ENCODE data around the gene CELF1.
A peak's percentile ranks its signal among the peaks of the same experiment; 100 is the strongest.

The CELF1 gene

DNA sequence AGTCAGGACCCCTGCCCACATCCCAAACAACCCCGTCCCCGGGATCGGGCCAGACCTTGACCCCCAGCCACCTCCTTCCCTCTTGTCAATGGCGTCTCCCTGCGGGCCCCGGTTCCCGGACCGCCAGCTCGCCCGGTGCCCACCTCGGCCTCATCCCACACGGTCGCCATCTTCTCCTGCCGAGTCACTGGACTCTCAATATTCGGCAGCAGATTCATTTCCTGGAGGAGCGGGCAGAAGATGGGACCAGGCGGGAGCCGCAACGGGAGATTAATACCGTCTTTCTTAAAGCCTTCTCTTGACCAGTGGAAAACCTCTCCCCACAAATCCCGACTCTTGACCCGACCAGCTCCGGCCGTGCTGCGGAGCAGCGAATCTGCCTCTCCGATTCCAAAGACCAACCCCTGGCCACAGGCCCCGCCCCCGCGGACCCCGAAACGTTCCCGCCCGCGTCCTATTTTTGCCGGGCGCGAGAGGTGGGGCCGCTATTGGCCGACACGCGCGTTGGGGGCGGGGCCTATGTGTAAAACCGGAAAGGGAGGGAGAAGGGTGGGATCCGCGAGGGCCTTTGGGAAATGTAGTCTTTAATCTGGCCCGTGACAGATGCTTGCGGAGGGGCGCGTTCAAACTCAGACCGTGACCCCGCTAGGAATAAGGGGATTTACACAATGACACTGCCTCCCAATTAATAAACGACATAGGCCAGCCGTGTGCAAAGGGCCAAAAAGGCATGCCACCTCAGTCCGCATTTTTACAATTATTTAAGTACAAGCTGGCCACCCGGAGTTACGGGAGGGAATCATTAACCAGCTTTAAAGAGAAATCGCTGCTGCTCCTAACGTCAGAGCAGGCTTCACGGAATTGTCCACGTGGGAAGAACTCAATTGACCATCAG lies 126.6 kb downstream of the CELF1 start, which contains the start of gene PSMC3:
TSS of gene PSMC3 (minus strand) at position 378 of the 895 bp plus-strand sequence. CDS start at position 218, 160 bp downstream.
- H3K27me3 ChIP-seq (ENCODE audit: low read length), result no peaks in the 10 kb centered on the region
- H3K9me2 ChIP-seq (replicated peaks; ENCODE audit: insufficient read depth, low read length), result no peaks in the 10 kb centered on the region
- H3K27ac ChIP-seq (ENCODE audit: low read depth, low read length), result peak within 1 kb of the TSS; percentile 60
- peak within 1 kb of the TSS; percentile 91 for H3K9ac ChIP-seq (ENCODE audit: low read length)
- no peaks in the 10 kb centered on the region for H3K9me3 ChIP-seq (ENCODE audit: insufficient read depth, low read length)
- TF ChIP-seq EZH2phosphoT487 (conservative IDR thresholded peaks at IDR 0.05; ENCODE audit: low read length) (no peak), CTCF (IDR thresholded peaks at IDR 0.05; ENCODE audit: insufficient read depth, low read length, poor library complexity, severe bottlenecking) (no peak)
- peak within 1 kb of the TSS; percentile 93 for H2AFZ ChIP-seq (ENCODE audit: low read depth, low read length, severe bottlenecking)
- H3K36me3 ChIP-seq (ENCODE audit: low read length), result no peaks in the 10 kb centered on the region
- peak within 1 kb of the TSS; percentile 90 for H3K4me3 ChIP-seq (ENCODE audit: insufficient read depth, low read length, poor library complexity, severe bottlenecking)
- H3K79me2 ChIP-seq (ENCODE audit: insufficient read depth, low read length), result peaks cover 26% of the 10 kb centered on the region
- H3K4me2 ChIP-seq (ENCODE audit: low read depth, low read length, poor library complexity, severe bottlenecking), result peak within 1 kb of the TSS; percentile 88
- no peaks in the 10 kb centered on the region for H4K20me1 ChIP-seq (ENCODE audit: low read depth, low read length)
- H3F3A ChIP-seq (ENCODE audit: insufficient read depth), result no peaks in the 10 kb centered on the region

DNA sequence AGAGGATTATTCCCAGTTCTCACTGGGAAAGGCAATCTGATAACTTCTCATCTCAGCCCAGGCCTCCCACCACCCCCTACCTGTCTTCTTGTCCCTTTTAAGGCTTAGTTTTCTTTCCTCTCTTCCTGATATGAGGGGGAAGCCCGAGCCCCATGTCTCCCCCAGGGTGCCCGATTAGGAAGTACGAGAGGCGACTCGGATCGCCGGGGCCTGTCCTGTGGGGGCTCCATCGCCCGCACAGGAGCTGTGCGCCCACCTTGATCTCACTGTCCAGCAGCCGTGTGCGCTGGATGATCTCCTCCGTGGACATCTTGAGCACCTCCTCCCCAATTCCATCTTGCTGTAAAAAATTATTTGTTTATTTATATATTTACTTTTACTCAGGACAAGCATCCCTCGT lies 127.3 kb downstream of the CELF1 start:
- Histone ChIP-seq H3K9ac (ENCODE audit: low read length) (peak overlapping the region; percentile 91), H3K4me3 (ENCODE audit: insufficient read depth, low read length, poor library complexity, severe bottlenecking) (peak overlapping the region; percentile 90)

DNA sequence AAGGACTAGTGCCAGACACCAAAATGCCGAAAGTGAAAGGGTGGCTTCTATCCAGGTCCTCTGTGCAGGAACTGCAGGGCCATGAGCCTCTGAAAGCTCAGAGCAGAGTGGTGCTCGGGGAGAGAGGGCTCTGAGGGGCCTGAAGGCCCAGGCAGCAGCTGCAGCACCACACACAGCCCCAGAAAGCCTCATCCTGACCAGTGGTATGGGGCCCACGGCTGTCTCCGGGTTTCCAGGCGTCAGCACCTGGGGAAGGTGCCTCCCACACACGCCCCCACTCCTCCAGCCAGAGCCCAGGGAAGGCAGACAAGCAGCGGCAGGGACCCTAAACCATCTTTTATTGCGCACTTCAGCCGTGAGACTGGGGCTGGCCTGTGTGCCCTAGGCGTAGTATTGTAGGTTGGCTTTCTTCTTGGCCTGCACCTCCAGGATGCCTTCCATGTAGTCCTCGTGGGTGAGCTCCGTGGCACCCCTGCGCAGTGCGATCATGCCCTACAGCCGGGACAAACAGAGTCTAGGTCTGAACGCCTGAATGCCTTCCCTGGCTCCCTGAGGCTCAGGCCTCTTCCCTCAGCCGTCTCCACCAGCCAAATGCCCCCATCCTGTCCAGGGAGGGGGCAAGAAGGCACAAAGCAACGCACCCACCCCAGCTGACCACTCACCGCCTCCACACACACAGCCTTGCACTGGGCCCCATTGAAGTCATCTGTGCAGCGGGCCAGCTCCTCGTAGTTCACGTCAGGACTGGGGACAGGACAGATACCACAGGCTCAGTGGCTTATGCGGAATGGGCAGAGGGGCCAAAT lies 134.3 kb downstream of the CELF1 start:
- Histone ChIP-seq H2AFZ (ENCODE audit: low read depth, low read length, severe bottlenecking) (no peak overlapping the region), H3K36me3 (ENCODE audit: low read length) (no peaks in the 10 kb centered on the region), H3K4me2 (ENCODE audit: low read depth, low read length, poor library complexity, severe bottlenecking) (no peak overlapping the region), H3K27me3 (ENCODE audit: low read length) (no peaks in the 10 kb centered on the region), H3K27ac (ENCODE audit: low read depth, low read length) (no peak overlapping the region), H3K79me2 (ENCODE audit: insufficient read depth, low read length) (0 out of 2 replicates have a peak, but pooled peaks cover 2% of the 10 kb centered on the region), H3K9me2 (replicated peaks; ENCODE audit: insufficient read depth, low read length) (no peaks in the 10 kb centered on the region), H3K4me3 (ENCODE audit: insufficient read depth, low read length, poor library complexity, severe bottlenecking) (no peak overlapping the region), H4K20me1 (ENCODE audit: low read depth, low read length) (no peaks in the 10 kb centered on the region), H3K9me3 (ENCODE audit: insufficient read depth, low read length) (no peaks in the 10 kb centered on the region), H3F3A (ENCODE audit: insufficient read depth) (no peaks in the 10 kb centered on the region), H3K9ac (ENCODE audit: low read length) (no peak overlapping the region)
- TF ChIP-seq EZH2phosphoT487 (conservative IDR thresholded peaks at IDR 0.05; ENCODE audit: low read length), result no peak
- TF ChIP-seq CTCF (IDR thresholded peaks at IDR 0.05; ENCODE audit: insufficient read depth, low read length, poor library complexity, severe bottlenecking), result no peak

More for the DNA sequence above, 127.3 kb downstream of the CELF1 start:
- Histone ChIP-seq H4K20me1 (ENCODE audit: low read depth, low read length) (no peaks in the 10 kb centered on the region), H3K27ac (ENCODE audit: low read depth, low read length) (peak overlapping the region; percentile 60), H3K27me3 (ENCODE audit: low read length) (no peaks in the 10 kb centered on the region), H3K79me2 (ENCODE audit: insufficient read depth, low read length) (peaks cover 26% of the 10 kb centered on the region), H3K36me3 (ENCODE audit: low read length) (no peaks in the 10 kb centered on the region), H2AFZ (ENCODE audit: low read depth, low read length, severe bottlenecking) (peak overlapping the region; percentile 86), H3K4me2 (ENCODE audit: low read depth, low read length, poor library complexity, severe bottlenecking) (peak overlapping the region; percentile 88), H3F3A (ENCODE audit: insufficient read depth) (no peaks in the 10 kb centered on the region), H3K9me3 (ENCODE audit: insufficient read depth, low read length) (no peaks in the 10 kb centered on the region), H3K9me2 (replicated peaks; ENCODE audit: insufficient read depth, low read length) (no peaks in the 10 kb centered on the region)
- TF ChIP-seq CTCF (IDR thresholded peaks at IDR 0.05; ENCODE audit: insufficient read depth, low read length, poor library complexity, severe bottlenecking) (no peak), EZH2phosphoT487 (conservative IDR thresholded peaks at IDR 0.05; ENCODE audit: low read length) (no peak)
